ENCODE results near the gene ESR1. TPM values are rescaled to one million over a fixed set of nuclear protein-coding genes. Genes with fewer than 3 reads are reported as not detected.
"Not testable (repeated sequence)": the region's sequence is repeated elsewhere in the genome, so short reads cannot be mapped to it uniquely, and the experiment has no call there.

ESR1 gene
- total RNA-seq, 4 donors from 2014 or later = 0.83 to 1.8 (median 1.3) TPM

DNA sequence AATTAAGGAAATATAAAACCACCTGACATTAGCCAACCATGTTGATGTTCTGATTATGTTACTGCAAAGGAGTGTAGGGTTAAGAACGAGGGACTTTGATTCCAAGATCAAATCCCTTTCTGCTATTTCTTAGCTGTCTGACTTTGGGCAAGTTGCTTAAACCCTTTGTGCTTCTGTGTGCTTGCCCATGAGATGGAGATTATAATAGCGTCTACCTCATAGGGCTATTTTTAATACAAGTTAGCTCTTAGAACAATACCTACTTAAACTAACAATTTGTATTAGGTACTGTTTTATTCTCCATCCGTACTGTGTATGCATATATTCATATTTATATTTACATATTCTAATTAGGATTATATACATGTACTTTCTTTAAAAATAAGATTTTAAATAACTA is 263.8 kb downstream of the ESR1 start:
- peaks cover 0 to 8% (median 6%) of the 10 kb centered on the region in 4 donors for H3K9me3 ChIP-seq
- H3K4me1 ChIP-seq = peaks cover 0 to 8% (median 0%) of the 10 kb centered on the region in 4 donors
- intact Hi-C loops (cut with DNase I) = no loop called here
- WGBS = 84% methylated on average over 3 of the region's 3 CpGs
- H3K27ac ChIP-seq (replicated peaks in 1 of 4) = no peak overlapping the region
- no peak for DNase-seq (ENCODE audit: extremely low spot score)
- no peaks in the 10 kb centered on the region for H3K27me3 ChIP-seq
- no peak overlapping the region for H3K4me3 ChIP-seq
- no peaks in the 10 kb centered on the region for H3K36me3 ChIP-seq
- TF ChIP-seq POLR2AphosphoS5 (IDR thresholded peaks at IDR 0.05) (no peak), POLR2A (IDR thresholded peaks at IDR 0.05; ENCODE audit: low read depth) (no peak)

DNA sequence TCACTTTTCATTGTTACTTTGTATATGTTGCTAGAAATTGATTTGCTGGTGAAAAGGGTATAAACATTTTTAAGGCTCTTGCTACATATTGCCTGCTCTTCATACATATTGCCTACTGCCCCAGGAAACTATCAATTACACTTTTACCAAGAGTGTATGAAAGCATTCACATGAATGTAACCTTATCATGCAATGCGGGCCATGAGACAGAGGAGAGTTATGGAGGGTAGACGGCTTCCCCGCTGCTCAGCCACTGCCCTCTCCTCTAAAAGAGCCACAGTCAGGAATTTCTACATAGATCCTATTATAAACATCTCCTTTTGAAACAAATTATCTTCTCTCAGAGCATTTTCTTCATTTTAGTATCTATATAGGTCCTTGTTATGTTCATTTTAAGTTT is 264.4 kb downstream of the ESR1 start:
- Histone ChIP-seq H3K4me1 (peaks cover 0 to 8% (median 0%) of the 10 kb centered on the region in 4 donors), H3K9me3 (peaks cover 0 to 13% (median 10%) of the 10 kb centered on the region in 4 donors), H3K4me3 (no peak overlapping the region), H3K27me3 (no peaks in the 10 kb centered on the region), H3K36me3 (no peaks in the 10 kb centered on the region), H3K27ac (replicated peaks in 1 of 4) (no peak overlapping the region)
- intact Hi-C loops (cut with DNase I) = no loop called here
- DNase-seq (ENCODE audit: extremely low spot score) = no peak
- no peak for TF ChIP-seq EP300 (IDR thresholded peaks at IDR 0.05)
- no peak for TF ChIP-seq POLR2A (IDR thresholded peaks at IDR 0.05; ENCODE audit: low read depth)
- no peak for TF ChIP-seq POLR2AphosphoS5 (IDR thresholded peaks at IDR 0.05)
- TF ChIP-seq, protein P1, sequence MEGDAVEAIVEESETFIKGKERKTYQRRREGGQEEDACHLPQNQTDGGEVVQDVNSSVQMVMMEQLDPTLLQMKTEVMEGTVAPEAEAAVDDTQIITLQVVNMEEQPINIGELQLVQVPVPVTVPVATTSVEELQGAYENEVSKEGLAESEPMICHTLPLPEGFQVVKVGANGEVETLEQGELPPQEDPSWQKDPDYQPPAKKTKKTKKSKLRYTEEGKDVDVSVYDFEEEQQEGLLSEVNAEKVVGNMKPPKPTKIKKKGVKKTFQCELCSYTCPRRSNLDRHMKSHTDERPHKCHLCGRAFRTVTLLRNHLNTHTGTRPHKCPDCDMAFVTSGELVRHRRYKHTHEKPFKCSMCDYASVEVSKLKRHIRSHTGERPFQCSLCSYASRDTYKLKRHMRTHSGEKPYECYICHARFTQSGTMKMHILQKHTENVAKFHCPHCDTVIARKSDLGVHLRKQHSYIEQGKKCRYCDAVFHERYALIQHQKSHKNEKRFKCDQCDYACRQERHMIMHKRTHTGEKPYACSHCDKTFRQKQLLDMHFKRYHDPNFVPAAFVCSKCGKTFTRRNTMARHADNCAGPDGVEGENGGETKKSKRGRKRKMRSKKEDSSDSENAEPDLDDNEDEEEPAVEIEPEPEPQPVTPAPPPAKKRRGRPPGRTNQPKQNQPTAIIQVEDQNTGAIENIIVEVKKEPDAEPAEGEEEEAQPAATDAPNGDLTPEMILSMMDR (IDR thresholded peaks at IDR 0.05) = no peak
- WGBS = 68% methylated on average over 3 of the region's 3 CpGs

DNA sequence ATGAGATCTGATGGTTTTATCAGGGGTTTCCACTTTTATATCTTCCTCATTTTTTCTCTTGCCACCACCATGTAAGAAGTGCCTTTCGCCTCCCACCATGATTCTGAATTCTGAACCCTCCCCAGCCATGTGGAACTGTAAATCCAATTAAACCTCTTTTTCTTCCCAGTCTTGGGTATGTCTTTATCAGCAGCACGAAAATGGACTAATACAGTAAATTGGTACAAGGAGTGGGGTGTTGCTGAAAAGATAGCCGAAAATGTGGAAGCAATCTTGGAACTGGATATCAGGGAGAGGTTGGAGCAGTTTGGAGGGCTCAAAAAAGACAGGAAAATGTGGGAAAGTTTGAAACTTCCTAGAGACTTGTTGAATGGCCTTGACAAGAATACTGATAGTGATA is 268.8 kb downstream of the ESR1 start:
- intact Hi-C loops (cut with DNase I); H3K4me1 ChIP-seq; H3K27me3 ChIP-seq; DNase-seq (ENCODE audit: extremely low spot score); H3K4me3 ChIP-seq; H3K27ac ChIP-seq (replicated peaks in 1 of 4); H3K36me3 ChIP-seq: not testable (repeated sequence)
- WGBS = 68% methylated on average over 3 of the region's 3 CpGs
- H3K9me3 ChIP-seq = peaks cover 0 to 18% (median 13%) of the 10 kb centered on the region in 4 donors

DNA sequence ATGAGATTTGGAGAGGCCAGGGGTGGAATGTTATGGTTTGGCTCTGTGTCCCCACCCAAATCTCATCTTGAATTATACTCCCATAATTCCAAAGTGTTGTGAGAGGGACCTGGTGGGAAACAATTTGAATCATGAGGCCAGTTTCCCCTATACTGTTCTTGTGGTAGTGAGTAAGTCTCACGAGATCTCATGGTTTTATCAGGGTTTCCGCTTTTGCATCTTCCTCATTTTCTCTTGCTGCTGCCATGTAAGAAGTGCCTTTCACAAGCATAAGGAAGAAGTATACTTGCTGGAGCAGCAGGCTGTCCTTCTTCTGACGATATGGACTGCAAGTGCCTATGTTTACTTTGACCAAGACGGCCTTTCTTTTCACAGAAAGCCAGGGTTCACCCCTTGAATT is 270.5 kb downstream of the ESR1 start:
- Histone ChIP-seq H3K27me3 (no peaks in the 10 kb centered on the region), H3K9me3 (peaks cover 0 to 18% (median 13%) of the 10 kb centered on the region in 4 donors), H3K27ac (replicated peaks in 1 of 4) (no peak overlapping the region), H3K36me3 (no peaks in the 10 kb centered on the region), H3K4me1 (no peaks in the 10 kb centered on the region), H3K4me3 (no peak overlapping the region)
- DNase-seq (ENCODE audit: extremely low spot score) = no peak
- TF ChIP-seq POLR2A (IDR thresholded peaks at IDR 0.05; ENCODE audit: low read depth) = no peak
- TF ChIP-seq POLR2AphosphoS5 (IDR thresholded peaks at IDR 0.05) = no peak
- no peak for TF ChIP-seq EP300 (IDR thresholded peaks at IDR 0.05)
- TF ChIP-seq, protein P1 (IDR thresholded peaks at IDR 0.05) = no peak
- intact Hi-C loops (cut with DNase I) = no loop called here
- WGBS = 86% methylated on average over 4 of the region's 4 CpGs

DNA sequence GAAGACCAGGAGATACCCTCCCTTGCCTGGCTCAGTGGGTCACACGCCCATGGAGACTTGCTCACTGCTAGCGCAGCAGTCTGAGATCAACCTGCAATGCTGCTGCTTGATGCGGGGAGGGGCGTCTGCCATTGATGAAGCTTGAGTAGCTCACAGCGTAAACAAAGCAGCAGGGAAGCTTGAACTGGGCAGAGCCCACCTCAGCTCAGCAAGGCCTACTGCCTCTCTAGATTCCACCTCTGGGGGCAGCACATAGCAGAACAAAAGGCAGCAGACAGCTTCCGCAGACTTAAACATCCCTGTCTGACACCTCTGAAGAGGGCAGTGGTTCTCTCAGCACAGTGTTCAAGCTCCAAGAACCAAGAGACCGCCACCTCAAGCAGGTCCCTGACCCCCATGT is 271.3 kb downstream of the ESR1 start:
- TF ChIP-seq POLR2A (IDR thresholded peaks at IDR 0.05; ENCODE audit: low read depth) (no peak), POLR2AphosphoS5 (IDR thresholded peaks at IDR 0.05) (no peak), EP300 (IDR thresholded peaks at IDR 0.05) (no peak)
- TF ChIP-seq, protein P1 (IDR thresholded peaks at IDR 0.05) = no peak
- Histone ChIP-seq H3K4me3 (no peak overlapping the region), H3K27ac (replicated peaks in 1 of 4) (no peak overlapping the region), H3K36me3 (no peaks in the 10 kb centered on the region), H3K4me1 (no peaks in the 10 kb centered on the region), H3K9me3 (peaks cover 0 to 18% (median 13%) of the 10 kb centered on the region in 4 donors), H3K27me3 (no peaks in the 10 kb centered on the region)
- DNase-seq (ENCODE audit: extremely low spot score) = no peak
- WGBS = 69% methylated on average over 6 of the region's 7 CpGs
- intact Hi-C loops (cut with DNase I) = no loop called here

DNA sequence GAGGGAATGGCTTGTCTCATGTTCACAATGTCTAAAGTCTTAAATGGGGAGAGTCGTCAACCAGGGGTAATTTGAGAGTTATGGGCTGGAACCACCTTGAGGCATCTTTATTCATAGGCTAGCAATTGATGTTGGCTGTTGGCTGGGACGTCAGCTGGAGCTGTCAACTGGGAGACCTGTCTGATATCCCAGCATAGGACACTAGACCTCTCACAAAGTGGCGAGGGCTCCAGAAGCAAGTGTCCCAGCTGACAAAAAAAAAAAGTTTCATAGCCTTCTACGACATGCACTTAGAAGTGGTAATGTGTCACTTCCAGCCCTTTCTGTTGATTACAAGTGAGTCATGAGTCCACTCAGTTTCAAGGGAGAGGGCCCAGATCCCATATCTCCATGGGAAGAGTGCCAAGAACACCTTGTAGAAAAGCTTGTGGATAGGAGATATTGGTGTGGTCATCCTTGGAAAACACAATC is 278.0 kb downstream of the ESR1 start:
- 72% methylated on average over 4 of the region's 4 CpGs for WGBS
- TF ChIP-seq EP300 (IDR thresholded peaks at IDR 0.05) (no peak), POLR2A (IDR thresholded peaks at IDR 0.05; ENCODE audit: low read depth) (no peak), POLR2AphosphoS5 (IDR thresholded peaks at IDR 0.05) (no peak)
- TF ChIP-seq, protein P1 (IDR thresholded peaks at IDR 0.05) = no peak
- DNase-seq (ENCODE audit: extremely low spot score) = no peak
- Histone ChIP-seq H3K27ac (replicated peaks in 1 of 4) (no peak overlapping the region), H3K4me1 (no peaks in the 10 kb centered on the region), H3K36me3 (no peaks in the 10 kb centered on the region), H3K4me3 (no peak overlapping the region), H3K9me3 (no peaks in the 10 kb centered on the region), H3K27me3 (no peaks in the 10 kb centered on the region)
- intact Hi-C loops (cut with DNase I) = no loop called here

All from esophagus muscularis mucosa (tissue), 4 donors.